ENCODE results near the gene TTC22. TPM values are rescaled to one million over a fixed set of nuclear protein-coding genes. Genes with fewer than 3 reads are reported as not detected.

The TTC22 gene
- total RNA-seq, 1 donor from 2014 or later: not detected

GRCh38 chr1:54800041-54800898 is 853 bp downstream of the TTC22 start:
- Mint-ChIP-seq H3K27me3 (ENCODE audit: low read depth) (peaks cover 31% of the 10 kb centered on the region), H3K36me3 (ENCODE audit: low read depth) (no peaks in the 10 kb centered on the region), H3K4me3 (no peak overlapping the region), H3K4me1 (no peaks in the 10 kb centered on the region), H3K9me3 (no peaks in the 10 kb centered on the region), H3K27ac (ENCODE audit: unreplicated experiment) (no peak overlapping the region)
- TF ChIP-seq CTCF (conservative IDR thresholded peaks at IDR 0.05): no peak
- DNase-seq (ENCODE audit: low read depth, low spot score): no peak

DNA sequence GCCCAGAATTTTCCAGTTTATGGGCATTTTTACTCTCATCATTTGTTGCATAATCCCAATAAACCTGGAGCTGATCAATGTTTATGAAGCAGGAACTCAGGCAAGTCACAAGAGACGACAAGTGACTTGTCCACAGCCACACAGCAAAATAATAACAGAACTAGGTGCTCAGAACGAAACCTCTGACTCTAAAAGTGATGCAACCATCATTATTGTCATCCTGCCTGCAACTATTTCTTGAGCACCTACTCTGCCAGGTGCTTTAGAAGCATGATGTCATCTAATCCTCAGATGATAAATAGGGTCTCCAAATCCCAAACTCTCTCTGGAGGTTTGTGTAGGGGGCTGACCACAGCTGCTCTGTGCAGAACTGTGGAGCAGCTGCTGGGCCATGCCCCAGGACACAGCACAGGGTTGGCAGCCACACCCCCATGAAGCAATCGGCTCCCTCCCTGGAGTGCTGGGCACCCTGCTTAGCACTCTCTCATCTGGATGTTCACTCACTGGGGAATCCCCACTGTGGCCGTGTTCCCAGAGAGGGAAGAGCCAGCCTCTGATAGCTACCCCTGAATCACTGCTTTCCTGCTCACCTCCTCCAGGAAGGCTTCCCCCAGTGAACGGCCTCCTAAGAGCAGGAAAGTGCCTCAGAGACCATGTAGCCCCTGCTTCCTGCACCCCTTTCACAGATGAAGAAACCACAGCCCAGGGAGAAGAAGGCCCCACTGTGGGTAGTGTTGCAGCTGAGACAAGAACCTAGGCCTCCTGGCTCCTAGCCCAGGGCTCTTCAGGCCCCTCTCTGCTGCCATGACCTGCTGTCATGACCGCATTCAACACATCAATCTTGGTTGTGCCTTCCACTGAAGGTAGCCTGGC is 2.1 kb downstream of the TTC22 start:
- peaks cover 31% of the 10 kb centered on the region for H3K27me3 Mint-ChIP-seq (ENCODE audit: low read depth)
- H3K4me3 Mint-ChIP-seq: no peak overlapping the region
- no peak overlapping the region for H3K27ac Mint-ChIP-seq (ENCODE audit: unreplicated experiment)
- no peaks in the 10 kb centered on the region for H3K36me3 Mint-ChIP-seq (ENCODE audit: low read depth)
- H3K4me1 Mint-ChIP-seq: no peaks in the 10 kb centered on the region
- no peak for DNase-seq (ENCODE audit: low read depth, low spot score)
- TF ChIP-seq CTCF (conservative IDR thresholded peaks at IDR 0.05): no peak
- no peaks in the 10 kb centered on the region for H3K9me3 Mint-ChIP-seq

GRCh38 chr1:54798206-54798605 is 2.9 kb downstream of the TTC22 start:
- DNase-seq (ENCODE audit: low read depth, low spot score): no peak
- no peak overlapping the region for H3K4me3 Mint-ChIP-seq
- no peaks in the 10 kb centered on the region for H3K4me1 Mint-ChIP-seq
- H3K36me3 Mint-ChIP-seq (ENCODE audit: low read depth): no peaks in the 10 kb centered on the region
- peaks cover 29% of the 10 kb centered on the region for H3K27me3 Mint-ChIP-seq (ENCODE audit: low read depth)
- H3K9me3 Mint-ChIP-seq: no peaks in the 10 kb centered on the region
- no peak overlapping the region for H3K27ac Mint-ChIP-seq (ENCODE audit: unreplicated experiment)
- TF ChIP-seq CTCF (conservative IDR thresholded peaks at IDR 0.05): no peak

DNA sequence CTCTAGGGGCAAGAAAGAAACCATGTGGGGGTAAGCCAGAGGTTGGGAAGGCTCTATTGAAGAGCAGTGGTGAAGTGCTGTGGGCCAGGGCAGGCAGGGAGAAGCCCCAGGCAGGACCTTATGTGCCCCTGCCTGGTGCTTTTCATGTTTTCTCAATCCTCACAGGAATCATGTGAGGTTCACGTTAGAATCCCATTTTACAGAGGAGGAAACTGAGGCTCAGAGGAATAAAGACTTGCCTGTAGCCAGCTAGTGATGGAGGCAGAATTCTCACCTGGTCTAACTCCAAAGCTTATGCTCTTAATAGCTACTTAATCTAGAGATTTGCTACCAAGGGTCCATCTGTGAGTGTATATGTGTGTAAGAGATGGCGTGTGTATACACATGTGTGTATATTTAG is 4.2 kb downstream of the TTC22 start:
- no peak overlapping the region for H3K4me3 Mint-ChIP-seq
- H3K4me1 Mint-ChIP-seq: peaks cover 5% of the 10 kb centered on the region
- no peak for TF ChIP-seq CTCF (conservative IDR thresholded peaks at IDR 0.05)
- H3K27me3 Mint-ChIP-seq (ENCODE audit: low read depth): peaks cover 23% of the 10 kb centered on the region
- H3K36me3 Mint-ChIP-seq (ENCODE audit: low read depth): no peaks in the 10 kb centered on the region
- no peaks in the 10 kb centered on the region for H3K9me3 Mint-ChIP-seq
- H3K27ac Mint-ChIP-seq (ENCODE audit: unreplicated experiment): no peak overlapping the region
- DNase-seq (ENCODE audit: low read depth, low spot score): no peak

DNA sequence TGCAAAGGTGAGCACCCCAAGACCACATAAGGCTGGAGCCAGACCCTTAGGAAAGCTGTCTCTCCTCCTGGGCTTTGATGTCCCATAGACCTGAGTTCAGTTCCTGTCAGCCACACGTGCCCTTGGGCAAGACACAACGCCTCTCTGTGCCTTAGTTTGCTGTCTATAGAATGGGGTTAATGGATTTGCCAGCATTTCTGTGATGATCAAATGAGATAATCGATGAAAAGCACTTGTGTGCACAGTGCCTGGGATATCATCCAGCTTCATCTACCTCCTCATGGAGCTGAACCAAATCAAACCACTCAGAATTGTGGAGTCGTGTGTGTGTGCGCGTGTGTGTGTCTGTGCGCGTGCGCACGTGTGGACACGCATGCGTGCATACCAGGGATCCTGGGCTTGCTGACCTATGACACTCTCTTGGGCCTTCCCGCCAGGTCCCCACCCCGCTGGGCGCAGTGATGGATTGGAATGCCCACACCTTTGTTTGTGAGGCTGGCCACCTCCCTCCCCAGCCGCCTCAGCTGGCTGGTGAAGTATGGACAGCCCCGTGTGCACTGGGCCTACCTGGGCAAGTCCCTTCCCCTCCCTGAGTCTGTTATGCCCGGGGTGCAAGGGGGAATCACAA is 5.2 kb downstream of the TTC22 start:
- TF ChIP-seq CTCF (conservative IDR thresholded peaks at IDR 0.05): no peak
- Mint-ChIP-seq H3K4me1 (peaks cover 5% of the 10 kb centered on the region), H3K36me3 (ENCODE audit: low read depth) (no peaks in the 10 kb centered on the region), H3K27me3 (ENCODE audit: low read depth) (peaks cover 16% of the 10 kb centered on the region), H3K9me3 (no peaks in the 10 kb centered on the region), H3K27ac (ENCODE audit: unreplicated experiment) (peak overlapping the region; percentile 73), H3K4me3 (no peak overlapping the region)
- no peak for DNase-seq (ENCODE audit: low read depth, low spot score)
